ENCODE data around the gene CAMSAP2.

- TF ChIP-seq CTCF (conservative IDR thresholded peaks at IDR 0.05; ENCODE audit: low read length) (no peak), EZH2phosphoT487 (IDR thresholded peaks at IDR 0.05; ENCODE audit: borderline replicate concordance) (no peak)
Observed at GRCh38 chr1:200729863-200730262, 8.8 kb upstream of the CAMSAP2 start.

Data from Loucy (cell line).